Stomach (tissue), 19 donors: Measurements from ENCODE around the gene MRPL24. TPM values are rescaled to one million over a fixed set of nuclear protein-coding genes. Genes with fewer than 3 reads are reported as not detected.

ENCODE experiments used
- DNase-seq, 2 donors: peaks; one replicate each; pipeline versions ENCODE4 v3.0.0 to v3.0.0-alpha.2; 2013 to 2019
- H3K27ac ChIP-seq, 5 donors: fragments of 200-600 bp in 4 of 5; sonication (generic) in 4 of 5; one replicate each; pipeline ENCODE4 v1.5.1; 2013 to 2019; ENCODE audit warnings: mild to moderate bottlenecking in 1 of 5, moderate library complexity in 1 of 5
- H3K27me3 ChIP-seq, 3 donors: fragments of 200-600 bp; sonication (generic); one replicate each; pipeline ENCODE4 v1.5.1; 2017 to 2019; ENCODE audit warnings: mixed run types in 1 of 3
- H3K36me3 ChIP-seq, 4 donors: fragments of 200-600 bp; sonication (generic); 1 replicate in 3 of 4; 2 replicates in 1 of 4; pipeline ENCODE4 v1.5.1; 2016 to 2019
- H3K4me1 ChIP-seq, 4 donors: fragments of 200-600 bp; sonication (generic); one replicate each; pipeline ENCODE4 v1.5.1; 2016 to 2019
- H3K4me3 ChIP-seq, 4 donors: fragments of 200-600 bp; sonication (generic) in 3 of 4; one replicate each; pipeline ENCODE4 v1.5.1; 2016 to 2019; ENCODE audit warnings: mild to moderate bottlenecking in 1 of 4
- H3K9me3 ChIP-seq, 4 donors: fragments of 200-600 bp; sonication (generic); one replicate each; pipeline ENCODE4 v1.5.1; 2016 to 2019
- EP300 ChIP-seq: sonication (generic); formaldehyde crosslinking; IDR thresholded peaks from one replicate; pipeline ENCODE4 v1.6.1; 2017; ENCODE audit warnings: antibody characterized with exemption
- POLR2A ChIP-seq, 4 donors: fragments of 450-650 bp; IDR thresholded peaks; one replicate each; pipeline ENCODE4 v1.6.1; 2016; ENCODE audit warnings: antibody characterized with exemption in 4 of 4, control low read depth in 2 of 4, mild to moderate bottlenecking in 1 of 4, moderate library complexity in 1 of 4
- POLR2AphosphoS5 ChIP-seq, 3 donors: sonication (generic); formaldehyde crosslinking; IDR thresholded peaks; one replicate each; pipeline ENCODE4 v1.6.1; 2016; ENCODE audit warnings: antibody characterized with exemption in 3 of 3
- WGBS, 5 donors: extraction: QIAGEN DNeasy Blood & Tissue Kit in 3 of 5; methylation state at CpG; one replicate each; pipeline versions ENCODE4 v1.1.5 to v1.1.7; 2013 to 2018; 5-methylcytosine and 5-hydroxymethylcytosine counted together
- intact Hi-C: fragments of 100-400 bp; cut with DNase I; formaldehyde crosslinking; loops from one replicate; pipeline ENCODE4 v1.15.1; 2023; ENCODE audit warnings: low total_unique reads
- long read RNA-seq, 10 donors: transcript quantifications; one replicate each; lab custom pipeline, GENCODE V29; 2026
- polyA plus RNA-seq, 3 donors: library from polyadenylated mRNA; stranded (reverse); fragments of 200-250 nt; gene quantifications; one replicate each; pipeline ENCODE4 v1.2.3, GENCODE V29; 2013
- total RNA-seq, 5 donors: library from RNA; depleted of rRNA; stranded (reverse); fragments of >200 nt; gene quantifications; one replicate each; pipeline versions ENCODE4 v1.1.0 to v1.2.3, GENCODE V29; 2014 to 2016
- TF ChIP-seq, protein P1 (sequence below), 7 experiments: fragments of 450-650 bp in 4 of 7; fragments of 200-600 bp in 3 of 7; sonication (generic) in 3 of 7; IDR thresholded peaks; one replicate each; pipeline ENCODE4 v1.5.1; 2016 to 2019; ENCODE audit warnings: antibody characterized with exemption in 7 of 7, control low read depth in 2 of 7, mild to moderate bottlenecking in 1 of 7
- donor health status: healthy with polysubstance abuse.
- donor health status: Bipolar disorder and iron deficiency.
- donor health status: healthy.

Gene MRPL24
- total RNA-seq (10 to 100 TPM; 15.6 to 56.8 (median 33.3) TPM), polyA plus RNA-seq (100 to 1,000 TPM in 2 of 3 donors, 10 to 100 TPM in 1; 91.6 to 113 (median 111) TPM)
- long read RNA-seq, donor 1, transcript MRPL24-202 (6 exons, 883 nt) = major isoform, 7 of 12 reads
- long read RNA-seq, donor 1, transcript MRPL24-201 (6 exons, 883 nt) = minor isoform, 5 of 12 reads
- long read RNA-seq, donor 1, partial matches to known transcripts = 0 of 12 reads
- long read RNA-seq, donor 1, other reads (novel, unspliced or antisense) = 0 of 12 reads
- long read RNA-seq, donor 2, transcript MRPL24-201 (6 exons, 883 nt) = minor isoform, 10 of 23 reads
- long read RNA-seq, donor 2, transcript MRPL24-202 (6 exons, 883 nt) = major isoform, 12 of 23 reads
- long read RNA-seq, donor 2, partial matches to known transcripts = 0 of 23 reads
- long read RNA-seq, donor 2, other reads (novel, unspliced or antisense) = 0 of 23 reads
- long read RNA-seq, donor 3, transcript MRPL24-202 (6 exons, 883 nt) = major isoform, 10 of 21 reads
- long read RNA-seq, donor 3, transcript MRPL24-201 (6 exons, 883 nt) = major isoform, 10 of 21 reads
- long read RNA-seq, donor 3, partial matches to known transcripts = 0 of 21 reads
- long read RNA-seq, donor 3, other reads (novel, unspliced or antisense) = 0 of 21 reads
- long read RNA-seq, donor 4, partial matches to known transcripts = 0 of 3 reads
- long read RNA-seq, donor 4, other reads (novel, unspliced or antisense) = 0 of 3 reads
- long read RNA-seq, donor 5, transcript MRPL24-202 (6 exons, 883 nt) = minor isoform, 14 of 30 reads
- long read RNA-seq, donor 5, transcript MRPL24-201 (6 exons, 883 nt) = major isoform, 16 of 30 reads
- long read RNA-seq, donor 5, partial matches to known transcripts = 0 of 30 reads
- long read RNA-seq, donor 5, other reads (novel, unspliced or antisense) = 0 of 30 reads
- long read RNA-seq, donor 6 = 0 reads
- long read RNA-seq, donor 7, transcript MRPL24-202 (6 exons, 883 nt) = minor isoform, 9 of 25 reads
- long read RNA-seq, donor 7, transcript MRPL24-201 (6 exons, 883 nt) = major isoform, 12 of 25 reads
- long read RNA-seq, donor 7, partial matches to known transcripts = 0 of 25 reads
- long read RNA-seq, donor 7, other reads (novel, unspliced or antisense) = 0 of 25 reads
- long read RNA-seq, donor 8, transcript MRPL24-201 (6 exons, 883 nt) = minor isoform, 12 of 32 reads
- long read RNA-seq, donor 8, transcript MRPL24-202 (6 exons, 883 nt) = major isoform, 19 of 32 reads
- long read RNA-seq, donor 8, partial matches to known transcripts = 0 of 32 reads
- long read RNA-seq, donor 8, other reads (novel, unspliced or antisense) = 0 of 32 reads
- long read RNA-seq, donor 9, transcript MRPL24-202 (6 exons, 883 nt) = major isoform, 12 of 22 reads
- long read RNA-seq, donor 9, transcript MRPL24-201 (6 exons, 883 nt) = minor isoform, 5 of 22 reads
- long read RNA-seq, donor 9, partial matches to known transcripts = 5 of 22 reads
- long read RNA-seq, donor 9, other reads (novel, unspliced or antisense) = 0 of 22 reads
- long read RNA-seq, donor 10, transcript MRPL24-202 (6 exons, 883 nt) = major isoform, 6 of 10 reads
- long read RNA-seq, donor 10, partial matches to known transcripts = 0 of 10 reads
- long read RNA-seq, donor 10, other reads (novel, unspliced or antisense) = 0 of 10 reads

DNA sequence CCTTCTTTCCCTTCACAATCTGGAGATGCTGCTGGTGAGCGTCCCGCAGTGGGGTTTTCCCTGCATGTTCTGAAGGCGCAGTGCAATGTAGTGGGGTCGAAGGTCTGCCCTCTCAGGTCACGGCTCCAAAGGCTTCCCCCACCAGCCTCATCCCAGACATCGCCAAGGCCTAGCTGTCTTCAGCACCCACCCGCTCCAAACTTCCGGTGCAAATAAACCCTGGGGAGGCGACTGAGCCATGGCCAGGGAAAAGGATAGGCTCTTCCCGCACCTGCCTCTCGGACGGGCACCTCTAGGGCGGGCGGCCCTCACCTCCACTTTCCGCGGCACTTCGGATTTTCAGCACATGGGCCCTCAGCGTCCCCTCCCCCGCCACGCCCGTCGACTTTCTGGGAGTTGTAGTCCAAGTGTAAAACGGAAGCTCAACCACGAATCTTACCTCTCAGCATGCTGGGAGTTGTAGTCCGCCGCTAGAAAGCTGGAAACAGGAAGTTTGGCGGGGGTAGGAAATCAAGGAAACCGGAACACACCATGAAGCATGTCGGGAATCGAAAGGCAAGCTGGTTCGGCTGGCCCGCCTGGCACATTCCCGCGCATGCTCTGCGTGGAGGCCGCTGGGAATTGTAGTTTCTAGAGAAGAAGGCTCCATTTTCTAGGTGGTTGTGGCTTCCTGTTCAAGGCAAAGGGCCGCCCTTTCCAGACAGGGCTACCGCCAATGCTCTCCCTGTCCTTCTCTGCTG is at the start of gene MRPL24:
Gene MRPL24, minus strand, starts transcription at position 348 of the 740 bp plus-strand sequence. CDS start 2,384 bp downstream, outside the sequence.
- no peaks in the 10 kb centered on the region for H3K9me3 ChIP-seq
- H3K27me3 ChIP-seq = no peaks in the 10 kb centered on the region
- peak; percentile 97 to 100 for DNase-seq
- TF ChIP-seq, protein P1, sequence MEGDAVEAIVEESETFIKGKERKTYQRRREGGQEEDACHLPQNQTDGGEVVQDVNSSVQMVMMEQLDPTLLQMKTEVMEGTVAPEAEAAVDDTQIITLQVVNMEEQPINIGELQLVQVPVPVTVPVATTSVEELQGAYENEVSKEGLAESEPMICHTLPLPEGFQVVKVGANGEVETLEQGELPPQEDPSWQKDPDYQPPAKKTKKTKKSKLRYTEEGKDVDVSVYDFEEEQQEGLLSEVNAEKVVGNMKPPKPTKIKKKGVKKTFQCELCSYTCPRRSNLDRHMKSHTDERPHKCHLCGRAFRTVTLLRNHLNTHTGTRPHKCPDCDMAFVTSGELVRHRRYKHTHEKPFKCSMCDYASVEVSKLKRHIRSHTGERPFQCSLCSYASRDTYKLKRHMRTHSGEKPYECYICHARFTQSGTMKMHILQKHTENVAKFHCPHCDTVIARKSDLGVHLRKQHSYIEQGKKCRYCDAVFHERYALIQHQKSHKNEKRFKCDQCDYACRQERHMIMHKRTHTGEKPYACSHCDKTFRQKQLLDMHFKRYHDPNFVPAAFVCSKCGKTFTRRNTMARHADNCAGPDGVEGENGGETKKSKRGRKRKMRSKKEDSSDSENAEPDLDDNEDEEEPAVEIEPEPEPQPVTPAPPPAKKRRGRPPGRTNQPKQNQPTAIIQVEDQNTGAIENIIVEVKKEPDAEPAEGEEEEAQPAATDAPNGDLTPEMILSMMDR (IDR thresholded peaks at IDR 0.05) = no peak
- TF ChIP-seq POLR2AphosphoS5 (IDR thresholded peaks at IDR 0.05) = peak; percentile 77 to 98 (median 89)
- H3K4me1 ChIP-seq = peaks cover 12 to 38% (median 36%) of the 10 kb centered on the region in 4 donors
- peak within 1 kb of the TSS; percentile 66 to 87 (median 76) for H3K4me3 ChIP-seq
- WGBS, 5 donors = 0% methylated on average over 28 to 38 of the region's 38 CpGs
- intact Hi-C loops = no loop called here
- H3K27ac ChIP-seq = peak within 1 kb of the TSS; percentile 74 to 91 (median 87)
- H3K36me3 ChIP-seq = peaks cover 38 to 68% (median 58%) of the 10 kb centered on the region in 4 donors

DNA sequence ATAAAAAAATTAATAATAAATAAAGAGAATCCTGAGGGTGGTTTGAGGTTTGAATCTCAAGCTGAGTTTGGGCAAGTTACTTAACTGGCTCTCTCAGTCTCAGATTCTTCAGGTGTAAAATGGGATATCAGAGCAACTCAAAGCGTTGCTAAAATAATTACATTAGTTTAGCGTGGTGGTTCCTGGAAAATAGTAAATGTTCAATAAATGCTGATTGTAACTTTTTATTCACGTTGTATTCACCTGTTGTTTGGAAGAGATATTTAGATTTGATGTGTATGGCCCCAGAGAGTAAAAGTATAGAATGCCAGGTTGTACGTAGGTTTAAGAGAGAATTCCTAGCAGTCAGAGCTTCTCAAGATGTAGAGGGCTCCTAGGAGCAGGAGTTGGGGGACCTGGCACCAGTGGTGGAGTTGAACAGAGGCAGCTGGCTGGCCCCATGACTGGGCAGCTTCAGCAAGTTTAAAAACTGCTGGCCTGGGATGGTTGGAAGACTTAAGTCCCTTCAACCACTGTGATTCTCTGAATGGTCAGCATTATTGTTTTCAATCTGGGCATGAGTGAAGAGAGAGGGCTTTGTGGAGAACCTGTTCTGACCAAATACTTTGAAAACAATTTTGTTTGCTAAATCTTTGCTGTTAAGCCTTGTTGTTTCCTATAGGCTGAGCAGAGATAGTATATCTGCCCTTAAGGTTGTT is 48.9 kb upstream of the MRPL24 start:
- intact Hi-C loops = no loop called here
- Histone ChIP-seq H3K27me3 (no peaks in the 10 kb centered on the region), H3K36me3 (peaks cover 68 to 97% (median 92%) of the 10 kb centered on the region in 4 donors), H3K4me1 (no peaks in the 10 kb centered on the region), H3K4me3 (no peak overlapping the region), H3K27ac (no peak overlapping the region), H3K9me3 (no peaks in the 10 kb centered on the region)
- WGBS, 5 donors = 74 to 93% (median 83%) methylated on average over 4 of the region's 4 CpGs
- DNase-seq = no peak
- TF ChIP-seq EP300 = no peak
- TF ChIP-seq POLR2A (IDR thresholded peaks at IDR 0.05) = no peak
- TF ChIP-seq, protein P1 (IDR thresholded peaks at IDR 0.05) = no peak
- TF ChIP-seq POLR2AphosphoS5 (IDR thresholded peaks at IDR 0.05) = no peak

DNA sequence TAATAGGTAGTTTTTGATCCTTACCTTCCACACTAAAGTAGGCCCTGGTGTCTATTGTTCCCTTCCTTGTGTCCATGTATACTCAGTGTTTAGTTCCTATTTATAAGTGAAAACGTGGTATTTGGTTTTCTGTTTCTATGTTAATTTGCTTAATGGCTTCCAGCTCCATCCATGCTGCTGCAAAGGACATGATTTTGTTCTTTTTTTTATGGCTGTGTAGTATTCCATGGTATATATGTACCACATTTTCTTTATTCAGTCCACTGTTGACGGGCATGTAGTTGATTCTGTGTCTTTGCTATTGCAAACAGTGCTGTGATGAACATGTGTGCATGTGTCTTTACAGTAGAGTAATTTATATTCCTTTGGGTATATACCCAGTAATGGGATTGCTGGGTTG is 47.2 kb upstream of the MRPL24 start:
- no peaks in the 10 kb centered on the region for H3K27me3 ChIP-seq
- peaks cover 63 to 97% (median 91%) of the 10 kb centered on the region in 4 donors for H3K36me3 ChIP-seq
- intact Hi-C loops = no loop called here
- TF ChIP-seq, protein P1 (IDR thresholded peaks at IDR 0.05) = no peak
- no peak for TF ChIP-seq EP300
- TF ChIP-seq POLR2AphosphoS5 (IDR thresholded peaks at IDR 0.05) = no peak
- H3K27ac ChIP-seq = no peak overlapping the region
- H3K4me3 ChIP-seq = no peak overlapping the region
- WGBS, 5 donors = 85 to 100% (median 93%) methylated on average over 2 of the region's 2 CpGs
- H3K9me3 ChIP-seq = no peaks in the 10 kb centered on the region
- no peak for DNase-seq
- no peaks in the 10 kb centered on the region for H3K4me1 ChIP-seq
